H9 (cell line): ENCODE data around the gene ADCY1. TPM values are rescaled to one million over a fixed set of nuclear protein-coding genes. Genes with fewer than 3 reads are reported as not detected.

Experiments used
- DNase-seq: peaks from one replicate; pipeline ENCODE4 v3.0.0-alpha.2; 2017
- H2AFZ ChIP-seq: one replicate; pipeline ENCODE4 v1.6.1; 2013; ENCODE audit warnings: mild to moderate bottlenecking, low read length, control low read depth, moderate library complexity
- H2AK5ac ChIP-seq: 2 replicates; pipeline ENCODE4 v1.6.1; 2013; ENCODE audit warnings: low read length, control low read depth, mixed read lengths; ENCODE audit not compliant: insufficient read length
- H2BK120ac ChIP-seq: one replicate; pipeline ENCODE4 v1.6.1; 2013; ENCODE audit warnings: low read depth, mild to moderate bottlenecking, low read length, control low read depth, inconsistent platforms; ENCODE audit not compliant: poor library complexity, severe bottlenecking
- H2BK12ac ChIP-seq: 2 replicates; pipeline ENCODE4 v1.6.1; 2013; ENCODE audit warnings: low read length, control low read depth, mixed read lengths, low read depth; ENCODE audit not compliant: insufficient read length
- H2BK15ac ChIP-seq: 2 replicates; pipeline ENCODE4 v1.6.1; 2013; ENCODE audit warnings: low read depth, low read length, control low read depth
- H2BK20ac ChIP-seq: one replicate; pipeline ENCODE4 v1.6.1; 2013; ENCODE audit warnings: low read depth, mild to moderate bottlenecking, low read length, control low read depth, inconsistent platforms; ENCODE audit not compliant: poor library complexity, severe bottlenecking
- H2BK5ac ChIP-seq: 2 replicates; pipeline ENCODE4 v1.6.1; 2013; ENCODE audit warnings: low read length, control low read depth, mixed read lengths; ENCODE audit not compliant: insufficient read length
- H3K14ac ChIP-seq: 2 replicates; pipeline ENCODE4 v1.6.1; 2013; ENCODE audit warnings: low read length, control low read depth; ENCODE audit not compliant: insufficient read depth
- H3K18ac ChIP-seq: 2 replicates; pipeline ENCODE4 v1.6.1; 2013; ENCODE audit warnings: low read depth, mild to moderate bottlenecking, mixed read lengths, low read length, control low read depth; ENCODE audit not compliant: insufficient read length
- H3K23ac ChIP-seq: 2 replicates; pipeline ENCODE4 v1.6.1; 2013; ENCODE audit warnings: low read length, control low read depth, mixed read lengths, low read depth; ENCODE audit not compliant: insufficient read length
- H3K23me2 ChIP-seq: 2 replicates; pipeline ENCODE4 v1.6.1; 2013; ENCODE audit warnings: low read depth, mild to moderate bottlenecking, mixed read lengths, low read length, control low read depth; ENCODE audit not compliant: insufficient read length, poor library complexity, severe bottlenecking
- H3K27ac ChIP-seq: 2 replicates; pipeline ENCODE4 v1.5.1; 2013; ENCODE audit warnings: low read length, control low read depth, mixed read lengths, low read depth; ENCODE audit not compliant: insufficient read length
- H3K27me3 ChIP-seq: 2 replicates; pipeline ENCODE4 v1.6.1; 2013; ENCODE audit warnings: low read length, control low read depth, inconsistent platforms; ENCODE audit not compliant: insufficient read depth
- H3K4ac ChIP-seq: 2 replicates; pipeline ENCODE4 v1.6.1; 2013; ENCODE audit warnings: low read depth, mild to moderate bottlenecking, control low read depth, inconsistent platforms, low read length, moderate library complexity
- H3K4me1 ChIP-seq: 2 replicates; pipeline ENCODE4 v1.6.1; 2013; ENCODE audit warnings: low read length, control low read depth, inconsistent platforms; ENCODE audit not compliant: insufficient read depth
- H3K4me2 ChIP-seq: 2 replicates; pipeline ENCODE4 v1.6.1; 2013; ENCODE audit warnings: low read length, control low read depth, mixed read lengths; ENCODE audit not compliant: insufficient read length, insufficient read depth
- H3K56ac ChIP-seq: 2 replicates; pipeline ENCODE4 v1.6.1; 2013; ENCODE audit warnings: low read depth, mild to moderate bottlenecking, mixed read lengths, low read length, control low read depth; ENCODE audit not compliant: insufficient read length
- H3K79me1 ChIP-seq: 2 replicates; pipeline ENCODE4 v1.6.1; 2013; ENCODE audit warnings: low read depth, mild to moderate bottlenecking, moderate library complexity, low read length, control low read depth, inconsistent platforms; ENCODE audit not compliant: insufficient read depth, poor library complexity, severe bottlenecking
- H3K79me2 ChIP-seq: 2 replicates; pipeline ENCODE4 v1.6.1; 2013; ENCODE audit warnings: low read length, control low read depth, inconsistent platforms; ENCODE audit not compliant: insufficient read depth
- H3K9ac ChIP-seq: 2 replicates; pipeline ENCODE4 v1.6.1; 2013; ENCODE audit warnings: low read length, control low read depth, mixed read lengths; ENCODE audit not compliant: insufficient read length; ENCODE audit errors: extremely low read depth
- H3K9me3 ChIP-seq: one replicate; pipeline ENCODE4 v1.6.1; 2013; ENCODE audit warnings: low read depth, low read length, inconsistent platforms; ENCODE audit not compliant: control insufficient read depth
- H3T11ph ChIP-seq: one replicate; pipeline ENCODE4 v1.6.1; 2013; ENCODE audit warnings: mild to moderate bottlenecking, low read length, control low read depth, inconsistent platforms
- H4K20me1 ChIP-seq: one replicate; pipeline ENCODE4 v1.6.1; 2013; ENCODE audit not compliant: control insufficient read depth, insufficient read length, insufficient read depth
- H4K5ac ChIP-seq: 2 replicates; pipeline ENCODE4 v1.6.1; 2013; ENCODE audit warnings: low read depth, mild to moderate bottlenecking, mixed read lengths, low read length, control low read depth; ENCODE audit not compliant: insufficient read length
- H4K8ac ChIP-seq: replicated peaks from 2 replicates; pipeline ENCODE4 v1.6.1; 2013; ENCODE audit warnings: low read length, control low read depth, mixed read lengths, low read depth; ENCODE audit not compliant: insufficient read length
- H4K91ac ChIP-seq: 2 replicates; pipeline ENCODE4 v1.6.1; 2013; ENCODE audit warnings: low read depth, mild to moderate bottlenecking, moderate library complexity, mixed read lengths, low read length, control low read depth; ENCODE audit not compliant: insufficient read length
- H3K27ac Mint-ChIP-seq, 3 experiments: 2 replicates in 2 of 3; 3 replicates in 1 of 3; pipeline ENCODE4 v1.8.0; 2020 to 2021; ENCODE audit warnings: mixed read lengths in 3 of 3, mild to moderate bottlenecking in 1 of 3, moderate library complexity in 1 of 3
- H3K27me3 Mint-ChIP-seq: 2 replicates; pipeline ENCODE4 v1.8.0; 2021; ENCODE audit warnings: low read depth, mild to moderate bottlenecking, moderate library complexity, mixed read lengths
- H3K36me3 Mint-ChIP-seq, 3 experiments: 2 replicates in 2 of 3; 3 replicates in 1 of 3; pipeline ENCODE4 v1.8.0; 2020 to 2021; ENCODE audit warnings: low read depth in 3 of 3, mixed read lengths in 3 of 3; ENCODE audit not compliant: insufficient read depth in 1 of 3
- H3K4me1 Mint-ChIP-seq, 2 experiments: 2 replicates each; pipeline ENCODE4 v1.8.0; 2020; ENCODE audit warnings: mixed read lengths in 2 of 2
- H3K4me3 Mint-ChIP-seq, 2 experiments: 2 replicates in 1 of 2; 3 replicates in 1 of 2; pipeline ENCODE4 v1.8.0; 2020 to 2021; ENCODE audit warnings: mild to moderate bottlenecking in 2 of 2, mixed read lengths in 2 of 2, moderate library complexity in 1 of 2
- H3K9me3 Mint-ChIP-seq, 2 experiments: 2 replicates in 1 of 2; 3 replicates in 1 of 2; pipeline ENCODE4 v1.8.0; 2020; ENCODE audit warnings: mild to moderate bottlenecking in 2 of 2, mixed read lengths in 2 of 2, moderate library complexity in 1 of 2
- WGBS: extraction: QIAGEN DNeasy Blood & Tissue Kit; methylation state at CpG from one replicate; pipeline ENCODE4 v1.1.7; 2013; ENCODE audit warnings: missing lambda C conversion rate, low lambda C conversion rate, mixed read lengths; ENCODE audit not compliant: insufficient read length; ENCODE audit errors: extremely low coverage; 5-methylcytosine and 5-hydroxymethylcytosine counted together
- total RNA-seq: library from RNA; stranded (reverse); gene quantifications from 2 replicates; pipeline ENCODE4 v1.2.1, GENCODE V29; 2021
- TF ChIP-seq, protein P1 (sequence below): fragments of 200-600 bp; sonication (generic); conservative IDR thresholded peaks from 3 replicates; pipeline ENCODE4 v1.8.0; 2021; ENCODE audit warnings: antibody characterized with exemption, mild to moderate bottlenecking

Gene ADCY1
- total RNA-seq, 1 experiment from 2014 or later = 21.6 TPM

DNA sequence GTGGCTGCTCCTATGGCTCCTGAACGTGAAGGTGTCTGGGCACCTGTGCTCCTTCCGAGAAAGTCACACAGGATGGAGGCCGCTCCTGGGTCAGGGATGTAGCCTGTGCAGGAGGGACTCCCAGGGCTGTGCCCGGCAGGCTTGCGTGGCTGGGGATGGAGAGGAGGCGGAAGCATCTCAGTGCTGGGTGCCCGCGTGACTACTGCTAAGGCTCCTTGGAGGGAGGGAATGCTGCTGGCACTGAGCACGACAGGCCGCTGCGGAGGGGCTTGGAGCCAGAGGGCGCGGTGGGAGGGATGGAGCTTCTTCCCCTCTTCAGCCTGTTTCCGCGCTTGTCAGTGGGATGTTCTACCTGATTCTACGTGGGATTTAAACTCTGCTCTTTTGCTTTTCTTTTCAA, 35.0 kb downstream of the ADCY1 start:
- no peaks in the 10 kb centered on the region for H3K79me1 ChIP-seq
- H2BK12ac ChIP-seq = no peak overlapping the region
- H3K18ac ChIP-seq = no peak overlapping the region
- no peak overlapping the region for H3T11ph ChIP-seq
- no peak overlapping the region for H3K27ac Mint-ChIP-seq
- H3K23ac ChIP-seq = no peak overlapping the region
- H3K9me3 ChIP-seq = no peaks in the 10 kb centered on the region
- TF ChIP-seq, protein P1, sequence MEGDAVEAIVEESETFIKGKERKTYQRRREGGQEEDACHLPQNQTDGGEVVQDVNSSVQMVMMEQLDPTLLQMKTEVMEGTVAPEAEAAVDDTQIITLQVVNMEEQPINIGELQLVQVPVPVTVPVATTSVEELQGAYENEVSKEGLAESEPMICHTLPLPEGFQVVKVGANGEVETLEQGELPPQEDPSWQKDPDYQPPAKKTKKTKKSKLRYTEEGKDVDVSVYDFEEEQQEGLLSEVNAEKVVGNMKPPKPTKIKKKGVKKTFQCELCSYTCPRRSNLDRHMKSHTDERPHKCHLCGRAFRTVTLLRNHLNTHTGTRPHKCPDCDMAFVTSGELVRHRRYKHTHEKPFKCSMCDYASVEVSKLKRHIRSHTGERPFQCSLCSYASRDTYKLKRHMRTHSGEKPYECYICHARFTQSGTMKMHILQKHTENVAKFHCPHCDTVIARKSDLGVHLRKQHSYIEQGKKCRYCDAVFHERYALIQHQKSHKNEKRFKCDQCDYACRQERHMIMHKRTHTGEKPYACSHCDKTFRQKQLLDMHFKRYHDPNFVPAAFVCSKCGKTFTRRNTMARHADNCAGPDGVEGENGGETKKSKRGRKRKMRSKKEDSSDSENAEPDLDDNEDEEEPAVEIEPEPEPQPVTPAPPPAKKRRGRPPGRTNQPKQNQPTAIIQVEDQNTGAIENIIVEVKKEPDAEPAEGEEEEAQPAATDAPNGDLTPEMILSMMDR = no peak
- no peak overlapping the region for H3K4me3 Mint-ChIP-seq
- H4K5ac ChIP-seq = no peak overlapping the region
- H3K9ac ChIP-seq = no peak overlapping the region
- H3K79me2 ChIP-seq = no peaks in the 10 kb centered on the region
- no peak overlapping the region for H4K8ac ChIP-seq
- no peak for DNase-seq
- no peak overlapping the region for H3K4me2 ChIP-seq
- H4K91ac ChIP-seq = no peak overlapping the region
- no peaks in the 10 kb centered on the region for H3K4me1 ChIP-seq
- H3K27me3 Mint-ChIP-seq = no peaks in the 10 kb centered on the region
- no peak overlapping the region for H2AFZ ChIP-seq
- H3K4ac ChIP-seq = no peak overlapping the region
- H3K36me3 Mint-ChIP-seq = peaks cover 31 to 47% (median 32%) of the 10 kb centered on the region in 3 experiments
- H2BK5ac ChIP-seq = no peak overlapping the region
- H3K9me3 Mint-ChIP-seq = peaks cover 11 to 22% of the 10 kb centered on the region in 2 experiments; a peak in 4 of 5 replicates
- WGBS = no CpG with 5 or more reads among the region's 16 CpGs
- H2BK20ac ChIP-seq = no peak overlapping the region
- H3K27me3 ChIP-seq = no peaks in the 10 kb centered on the region
- no peaks in the 10 kb centered on the region for H4K20me1 ChIP-seq
- no peaks in the 10 kb centered on the region for H3K4me1 Mint-ChIP-seq
- no peaks in the 10 kb centered on the region for H3K23me2 ChIP-seq
- H2AK5ac ChIP-seq = no peak overlapping the region
- no peak overlapping the region for H2BK120ac ChIP-seq
- no peak overlapping the region for H3K27ac ChIP-seq
- H2BK15ac ChIP-seq = no peak overlapping the region
- no peak overlapping the region for H3K56ac ChIP-seq
- no peak overlapping the region for H3K14ac ChIP-seq
